Measurements from ENCODE around the gene IL17RA.

The IL17RA gene

DNA sequence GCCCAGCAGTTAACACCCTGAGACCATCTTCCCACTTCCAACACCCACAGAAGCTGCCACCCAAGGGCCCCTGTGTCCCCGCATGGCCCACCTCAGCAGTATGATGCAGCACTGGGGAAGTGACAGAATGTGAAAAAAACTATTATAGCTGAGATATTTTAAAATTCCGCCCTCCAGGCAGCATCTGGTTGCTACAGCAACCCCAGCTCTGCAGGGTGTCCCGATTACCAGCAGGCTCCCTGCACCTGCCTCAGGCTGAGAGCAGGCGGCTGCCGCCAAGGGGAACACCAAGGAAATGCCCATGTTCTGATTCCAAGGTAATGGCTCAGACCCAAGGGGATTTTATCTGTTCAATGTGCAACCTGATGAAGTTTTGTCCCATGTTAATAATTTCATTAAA is 46.9 kb downstream of the IL17RA start:
- no peak for TF ChIP-seq CTCF (IDR thresholded peaks at IDR 0.05; ENCODE audit: control insufficient read depth, insufficient read depth, low read depth, low read length, missing control alignments)
- H3K4me3 ChIP-seq (ENCODE audit: control insufficient read depth, low read depth, low read length) = no peak overlapping the region
- no peak for DNase-seq (ENCODE audit: low read depth)

DNA sequence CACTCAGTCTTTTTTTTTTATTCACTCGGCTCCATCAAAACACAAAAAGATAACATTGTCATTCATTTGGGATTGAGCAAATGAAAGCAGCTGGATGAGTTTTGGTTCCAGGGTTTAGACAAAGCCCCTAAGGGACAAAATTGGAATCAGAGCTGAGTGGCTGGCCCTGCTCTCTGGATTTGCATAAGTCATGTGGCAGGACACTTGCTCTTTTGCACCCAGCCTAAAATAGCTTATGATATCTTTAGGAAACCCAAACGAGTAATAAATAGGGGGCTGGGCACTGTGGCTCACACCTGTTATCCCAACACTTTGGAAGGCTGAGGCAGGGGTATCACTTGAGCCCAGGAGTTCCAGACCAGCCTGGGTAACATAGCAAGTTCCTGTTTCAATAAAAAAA is 47.3 kb downstream of the IL17RA start:
- DNase-seq (ENCODE audit: low read depth) = no peak
- H3K4me3 ChIP-seq (ENCODE audit: control insufficient read depth, low read depth, low read length) = no peak overlapping the region
- TF ChIP-seq CTCF (IDR thresholded peaks at IDR 0.05; ENCODE audit: control insufficient read depth, insufficient read depth, low read depth, low read length, missing control alignments) = no peak

DNA sequence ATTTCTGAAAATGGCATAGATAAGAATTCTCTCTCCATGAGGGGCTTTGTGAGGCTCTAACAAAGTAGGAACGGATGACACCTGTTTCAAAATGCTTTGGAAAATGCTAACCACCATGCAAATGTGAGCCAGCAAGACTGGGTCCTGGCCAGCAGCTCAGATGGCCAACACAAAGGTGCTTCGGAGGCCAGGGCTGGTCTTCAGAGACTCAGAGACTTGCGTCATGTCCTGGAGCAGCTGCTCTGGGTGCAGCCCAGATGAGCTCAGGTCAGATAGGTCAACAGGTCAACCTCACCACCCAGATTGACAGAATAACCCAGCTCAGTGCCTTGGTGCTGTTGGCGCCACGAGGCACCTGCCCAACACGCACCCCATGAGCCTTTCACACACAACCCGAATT is 48.3 kb downstream of the IL17RA start:
- DNase-seq (ENCODE audit: low read depth) = no peak
- H3K4me3 ChIP-seq (ENCODE audit: control insufficient read depth, low read depth, low read length) = no peak overlapping the region
- TF ChIP-seq CTCF (IDR thresholded peaks at IDR 0.05; ENCODE audit: control insufficient read depth, insufficient read depth, low read depth, low read length, missing control alignments) = no peak

GRCh38 chr22:17135153-17135760 is 50.5 kb downstream of the IL17RA start:
- no peak for DNase-seq (ENCODE audit: low read depth)
- no peak for TF ChIP-seq CTCF (IDR thresholded peaks at IDR 0.05; ENCODE audit: control insufficient read depth, insufficient read depth, low read depth, low read length, missing control alignments)

DNA sequence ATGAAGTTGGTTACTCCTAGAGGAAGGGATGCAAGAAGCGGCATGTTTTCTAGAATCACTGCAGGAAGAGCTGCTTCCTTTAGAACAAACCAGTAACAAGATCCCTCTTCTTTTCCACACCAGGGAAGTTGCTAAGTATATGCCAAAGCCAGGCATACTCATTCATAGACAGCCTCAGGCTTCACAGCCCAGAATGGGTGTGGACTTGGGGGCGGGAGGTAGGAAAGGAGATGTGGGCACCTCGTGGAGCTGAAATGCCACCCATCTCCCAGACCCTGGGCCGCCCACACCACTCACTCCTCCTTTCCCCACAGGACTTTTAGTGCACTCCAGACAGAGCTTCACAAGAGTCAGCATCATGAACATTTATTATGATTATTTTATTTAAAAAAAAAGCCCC is 52.4 kb downstream of the IL17RA start:
- H3K4me3 ChIP-seq (ENCODE audit: control insufficient read depth, low read depth, low read length) = no peak overlapping the region
- TF ChIP-seq CTCF (IDR thresholded peaks at IDR 0.05; ENCODE audit: control insufficient read depth, insufficient read depth, low read depth, low read length, missing control alignments) = no peak
- DNase-seq (ENCODE audit: low read depth) = no peak

More at GRCh38 chr22:17135153-17135760, 50.5 kb downstream of the IL17RA start:
- H3K4me3 ChIP-seq (ENCODE audit: control insufficient read depth, low read depth, low read length) = no peak overlapping the region

DNA sequence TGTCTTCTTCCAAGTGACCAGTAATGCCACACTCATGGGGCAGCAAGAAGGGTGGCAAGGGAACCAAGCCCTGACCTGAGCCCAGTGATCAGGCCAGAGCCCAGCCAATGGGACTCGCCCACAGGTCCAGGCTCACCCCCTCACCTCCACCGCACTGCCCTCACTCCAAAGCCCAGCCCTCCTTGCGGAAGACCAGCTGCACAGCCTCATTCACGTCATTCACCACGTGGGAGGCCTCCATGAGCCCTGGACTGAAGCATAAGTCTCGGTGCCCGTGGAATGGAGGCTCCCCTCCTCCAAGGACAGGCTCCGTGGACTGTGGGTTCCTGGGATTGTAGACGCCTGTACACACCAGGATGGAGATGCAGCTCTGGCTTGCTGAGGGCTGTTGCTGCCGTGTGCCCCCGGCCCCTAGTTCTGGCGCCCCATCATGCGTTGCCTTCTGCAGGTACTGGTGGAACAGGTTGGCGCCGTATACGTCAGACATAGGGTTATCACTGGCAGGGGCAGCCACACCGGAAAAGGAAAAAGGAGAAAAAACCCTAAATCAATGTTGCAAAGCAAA is 53.1 kb downstream of the IL17RA start:
- DNase-seq (ENCODE audit: low read depth) = no peak
- no peak overlapping the region for H3K4me3 ChIP-seq (ENCODE audit: control insufficient read depth, low read depth, low read length)
- no peak for TF ChIP-seq CTCF (IDR thresholded peaks at IDR 0.05; ENCODE audit: control insufficient read depth, insufficient read depth, low read depth, low read length, missing control alignments)
